Measurements from ENCODE around the gene ITPK1. TPM values are rescaled to one million over a fixed set of nuclear protein-coding genes. Genes with fewer than 3 reads are reported as not detected.

Gene ITPK1
- total RNA-seq, 1 donor from 2014 or later = 43.0 TPM

DNA sequence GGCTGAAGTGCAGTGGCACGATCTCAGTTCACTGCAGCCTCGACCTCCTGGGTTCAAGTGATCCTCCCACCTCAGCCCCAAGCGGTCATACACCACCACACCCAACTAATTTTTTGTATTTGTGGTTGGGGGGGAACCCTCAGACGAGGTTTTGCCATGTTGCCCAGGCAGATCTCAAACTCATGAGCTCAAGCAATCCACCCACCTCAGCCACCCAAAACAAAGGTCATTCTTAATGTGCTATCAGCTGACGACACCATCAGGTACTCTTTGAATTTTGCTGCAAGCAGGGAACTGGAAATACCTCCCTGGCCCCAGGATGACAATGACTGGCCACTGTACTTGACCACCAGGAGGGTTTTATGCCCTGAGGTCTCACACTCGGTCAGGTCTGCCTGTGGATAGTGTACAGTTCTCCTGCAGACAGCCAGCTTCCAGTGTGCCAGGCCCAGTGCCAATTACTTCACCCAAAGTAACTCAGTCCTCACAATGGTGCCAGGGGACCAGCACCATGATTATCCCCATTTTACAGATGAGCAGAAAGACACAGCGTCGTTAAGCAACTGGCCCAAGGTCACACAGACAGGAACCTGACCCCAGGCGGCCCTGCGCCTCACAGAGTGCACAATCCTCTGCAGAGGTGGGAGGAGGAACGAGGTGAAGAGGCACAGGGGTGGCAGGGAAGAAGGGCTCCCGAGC, 42.9 kb downstream of the ITPK1 start:
- ATAC-seq (ENCODE audit: low read depth) (no peak), DNase-seq (no peak)
- H3K27ac Mint-ChIP-seq = peak overlapping the region; percentile 54
- peak overlapping the region; percentile 4 for H3K4me3 Mint-ChIP-seq
- no peaks in the 10 kb centered on the region for H3K9me3 Mint-ChIP-seq
- intact Hi-C loops (cut with micrococcal nuclease) = no loop called here
- ChIA-PET CTCF (no interaction called here), POLR2A (interaction anchor here (0.6 to 0.8 kb wide), 2 partner anchors 42 to 350 kb away, joined by 3 to 5 read pairs; no protein-coding TSS in a partner anchor)
- peaks cover 57% of the 10 kb centered on the region for H3K4me1 Mint-ChIP-seq
- no peaks in the 10 kb centered on the region for H3K36me3 Mint-ChIP-seq (ENCODE audit: low read depth)
- TF ChIP-seq, protein P1, sequence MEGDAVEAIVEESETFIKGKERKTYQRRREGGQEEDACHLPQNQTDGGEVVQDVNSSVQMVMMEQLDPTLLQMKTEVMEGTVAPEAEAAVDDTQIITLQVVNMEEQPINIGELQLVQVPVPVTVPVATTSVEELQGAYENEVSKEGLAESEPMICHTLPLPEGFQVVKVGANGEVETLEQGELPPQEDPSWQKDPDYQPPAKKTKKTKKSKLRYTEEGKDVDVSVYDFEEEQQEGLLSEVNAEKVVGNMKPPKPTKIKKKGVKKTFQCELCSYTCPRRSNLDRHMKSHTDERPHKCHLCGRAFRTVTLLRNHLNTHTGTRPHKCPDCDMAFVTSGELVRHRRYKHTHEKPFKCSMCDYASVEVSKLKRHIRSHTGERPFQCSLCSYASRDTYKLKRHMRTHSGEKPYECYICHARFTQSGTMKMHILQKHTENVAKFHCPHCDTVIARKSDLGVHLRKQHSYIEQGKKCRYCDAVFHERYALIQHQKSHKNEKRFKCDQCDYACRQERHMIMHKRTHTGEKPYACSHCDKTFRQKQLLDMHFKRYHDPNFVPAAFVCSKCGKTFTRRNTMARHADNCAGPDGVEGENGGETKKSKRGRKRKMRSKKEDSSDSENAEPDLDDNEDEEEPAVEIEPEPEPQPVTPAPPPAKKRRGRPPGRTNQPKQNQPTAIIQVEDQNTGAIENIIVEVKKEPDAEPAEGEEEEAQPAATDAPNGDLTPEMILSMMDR (IDR thresholded peaks at IDR 0.05) = no peak
- H3K27me3 Mint-ChIP-seq = no peaks in the 10 kb centered on the region

DNA sequence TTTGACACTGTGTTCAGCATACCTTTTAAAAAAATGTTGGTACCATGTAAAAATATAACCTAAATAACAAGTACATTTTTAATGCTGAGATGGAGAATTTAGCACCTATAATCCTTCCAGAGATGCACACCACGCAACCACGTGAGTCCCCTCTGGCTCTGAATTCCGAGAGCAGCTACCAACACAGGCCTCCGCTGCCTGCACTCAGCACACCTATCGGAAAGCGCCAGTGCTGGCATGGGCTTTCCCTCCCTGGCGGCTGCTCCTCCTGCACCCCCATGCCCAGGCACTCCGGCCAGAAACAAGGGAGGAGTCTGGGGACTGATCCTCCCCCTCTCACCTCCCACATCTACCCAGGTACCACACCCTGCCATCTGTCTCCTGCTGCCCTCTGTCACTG, 47.0 kb downstream of the ITPK1 start:
- DNase-seq (no peak), ATAC-seq (ENCODE audit: low read depth) (no peak)
- Mint-ChIP-seq H3K27me3 (no peaks in the 10 kb centered on the region), H3K27ac (peak overlapping the region; percentile 65), H3K9me3 (no peaks in the 10 kb centered on the region), H3K4me3 (no peak overlapping the region), H3K36me3 (ENCODE audit: low read depth) (no peaks in the 10 kb centered on the region), H3K4me1 (peaks cover 59% of the 10 kb centered on the region)
- POLR2A ChIA-PET = no interaction called here
- intact Hi-C loops (cut with micrococcal nuclease) = loop anchor here (1.0 to 5.0 kb wide), 2 partner anchors 12 to 44 kb away; no protein-coding TSS in a partner anchor
- TF ChIP-seq, protein P1 (IDR thresholded peaks at IDR 0.05) = no peak
- CTCF ChIA-PET = no interaction called here

DNA sequence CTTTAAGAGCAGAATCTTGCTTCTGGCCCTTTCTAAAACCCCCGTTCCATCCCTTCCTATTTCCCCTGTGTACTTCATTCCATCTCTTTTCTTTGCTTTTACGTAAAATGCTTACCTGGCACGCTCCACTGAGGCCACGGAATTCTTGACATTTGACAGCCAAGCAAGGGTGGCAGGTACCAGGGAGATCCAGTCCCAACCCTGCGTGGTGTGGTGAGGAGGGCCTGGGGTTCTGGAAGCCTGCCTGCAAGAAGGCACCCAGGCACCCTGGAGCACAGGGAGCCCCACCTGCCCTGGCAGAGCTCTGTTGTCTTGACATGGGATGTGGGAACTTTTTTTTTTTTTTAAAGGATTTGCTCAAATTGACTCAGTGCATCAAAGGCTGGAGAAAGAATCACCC, 48.6 kb downstream of the ITPK1 start:
- TF ChIP-seq, protein P1 (IDR thresholded peaks at IDR 0.05) = no peak
- ATAC-seq (ENCODE audit: low read depth) (no peak), DNase-seq (no peak)
- intact Hi-C loops (cut with micrococcal nuclease) = loop anchor here (2.0 to 5.0 kb wide), 2 partner anchors 32 to 45 kb away; no protein-coding TSS in a partner anchor
- POLR2A ChIA-PET = no interaction called here
- CTCF ChIA-PET = interaction anchor here (1.1 kb wide), 1 partner anchor 47 kb away, joined by 3 read pairs; no protein-coding TSS in a partner anchor
- Mint-ChIP-seq H3K4me1 (peaks cover 50% of the 10 kb centered on the region), H3K27ac (peak overlapping the region; percentile 61), H3K36me3 (ENCODE audit: low read depth) (no peaks in the 10 kb centered on the region), H3K4me3 (no peak overlapping the region), H3K9me3 (no peaks in the 10 kb centered on the region), H3K27me3 (no peaks in the 10 kb centered on the region)

GRCh38 chr14:93065272-93065730, 50.4 kb downstream of the ITPK1 start:
- TF ChIP-seq, protein P1 (IDR thresholded peaks at IDR 0.05) = no peak
- Mint-ChIP-seq H3K27me3 (no peaks in the 10 kb centered on the region), H3K9me3 (no peaks in the 10 kb centered on the region), H3K36me3 (ENCODE audit: low read depth) (no peaks in the 10 kb centered on the region), H3K4me1 (peaks cover 64% of the 10 kb centered on the region), H3K27ac (peak overlapping the region; percentile 61), H3K4me3 (no peak overlapping the region)
- no peak for DNase-seq
- intact Hi-C loops (cut with micrococcal nuclease) = loop anchor here (5.0 kb wide), 1 partner anchor 47 kb away; no protein-coding TSS in a partner anchor
- CTCF ChIA-PET = interaction anchor here (0.8 to 1.0 kb wide), 2 partner anchors 23 to 50 kb away, joined by 3 read pairs; no protein-coding TSS in a partner anchor
- ATAC-seq (ENCODE audit: low read depth) = no peak
- POLR2A ChIA-PET = no interaction called here

All from activated B cell treated with CpG ODN at 0.5 μM for 24 hours (primary cell).